ENCODE data around the gene WDR76. TPM values are rescaled to one million over a fixed set of nuclear protein-coding genes. Genes with fewer than 3 reads are reported as not detected.
"Not testable (repeated sequence)": the region's sequence is repeated elsewhere in the genome, so short reads cannot be mapped to it uniquely, and the experiment has no call there.

Gene WDR76
- polyA plus RNA-seq, 4 donors: 1.1 to 5.1 (median 3.3) TPM

DNA sequence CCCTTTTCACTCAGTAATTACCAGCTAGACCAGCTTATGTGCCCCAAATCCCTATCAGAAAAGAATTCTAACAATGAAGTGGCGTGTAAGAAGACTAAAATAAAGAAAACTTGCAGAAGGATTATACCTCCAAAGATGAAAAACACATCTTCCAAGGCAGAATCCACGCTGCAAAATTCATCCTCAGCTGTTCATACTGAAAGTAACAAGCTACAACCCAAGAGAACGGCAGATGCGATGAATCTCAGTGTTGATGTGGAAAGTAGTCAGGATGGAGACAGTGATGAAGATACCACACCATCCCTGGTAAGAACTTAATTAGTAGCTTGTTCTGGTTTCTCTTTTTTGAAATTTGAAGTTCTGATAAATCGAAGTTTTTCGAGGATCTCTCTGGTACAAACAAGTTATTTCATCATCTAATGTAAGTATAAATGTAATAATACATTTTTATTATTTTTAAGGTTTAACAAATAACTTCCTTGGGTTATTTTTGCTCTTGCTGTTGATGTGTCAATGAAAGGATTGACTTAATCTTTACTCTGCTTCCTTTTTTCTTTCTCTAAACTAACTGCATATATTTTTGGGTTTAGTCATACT lies 1.4 kb downstream of the WDR76 start:
- H3K4me3 ChIP-seq (ENCODE audit: low read depth in 1 of 3, low read length in 3 of 3): no peak overlapping the region
- no peak for DNase-seq
- peak overlapping the region in 1 of 3 donors; percentile 7 for H3K27ac ChIP-seq (ENCODE audit: low read depth in 1 of 3, low read length in 2 of 3)

DNA sequence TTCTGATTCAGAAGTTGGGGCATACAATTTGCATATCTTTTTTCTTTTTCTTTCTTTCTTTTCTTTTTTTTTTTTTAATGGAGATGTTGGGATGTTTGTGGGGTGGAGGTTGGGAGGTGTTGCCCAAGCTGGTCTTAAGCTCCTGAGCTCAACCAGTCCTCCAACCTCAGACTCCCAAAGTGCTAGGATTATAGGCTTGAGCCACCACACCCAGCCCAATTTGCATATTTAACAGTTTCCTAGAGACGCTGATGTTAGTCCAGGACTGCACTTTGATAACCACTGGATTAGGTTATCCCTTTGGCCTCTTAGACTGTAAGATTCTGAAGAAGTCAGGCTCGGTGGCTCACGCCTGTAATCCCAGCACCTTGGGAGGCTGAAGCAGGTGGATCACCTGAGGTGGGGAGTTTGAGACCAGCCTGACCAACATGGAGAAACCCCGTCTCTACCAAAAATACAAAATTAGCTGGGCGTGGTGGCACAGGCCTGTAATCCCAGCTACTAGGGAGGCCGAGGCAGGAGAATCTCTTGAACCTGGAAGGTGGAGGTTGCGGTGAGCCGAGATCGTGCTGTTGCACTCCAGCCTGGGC lies 3.2 kb downstream of the WDR76 start:
- H3K4me1 ChIP-seq (ENCODE audit: control insufficient read depth in 3 of 3, insufficient read depth in 2 of 3, low read depth in 1 of 3, low read length in 2 of 3); H3K27ac ChIP-seq (ENCODE audit: low read depth in 1 of 3, low read length in 2 of 3); H3K9me3 ChIP-seq (ENCODE audit: control insufficient read depth in 2 of 2, insufficient read depth in 1 of 2, low read depth in 1 of 2, low read length in 1 of 2); FAIRE-seq; H3K27me3 ChIP-seq (ENCODE audit: control insufficient read depth in 3 of 3, insufficient read depth in 3 of 3, low read length in 3 of 3); DNase-seq; H3K4me3 ChIP-seq (ENCODE audit: low read depth in 1 of 3, low read length in 3 of 3): not testable (repeated sequence)
- peaks cover 0 to 10% (median 3%) of the 10 kb centered on the region in 3 donors for H3K36me3 ChIP-seq (ENCODE audit: control insufficient read depth in 3 of 3, insufficient read depth in 2 of 3, low read depth in 1 of 3, low read length in 3 of 3)
- 81 to 90% (median 89%) methylated on average over 9 of the region's 9 CpGs for WGBS, 3 donors

More for the DNA sequence above, 1.4 kb downstream of the WDR76 start:
- Histone ChIP-seq H3K36me3 (ENCODE audit: control insufficient read depth in 3 of 3, insufficient read depth in 2 of 3, low read depth in 1 of 3, low read length in 3 of 3) (peaks cover 0 to 5% (median 2%) of the 10 kb centered on the region in 3 donors), H3K4me1 (ENCODE audit: control insufficient read depth in 3 of 3, insufficient read depth in 2 of 3, low read depth in 1 of 3, low read length in 2 of 3) (peaks cover 0 to 9% (median 4%) of the 10 kb centered on the region in 3 donors), H3K27me3 (ENCODE audit: control insufficient read depth in 3 of 3, insufficient read depth in 3 of 3, low read length in 3 of 3) (no peaks in the 10 kb centered on the region), H3K9me3 (ENCODE audit: control insufficient read depth in 2 of 2, insufficient read depth in 1 of 2, low read depth in 1 of 2, low read length in 1 of 2) (no peaks in the 10 kb centered on the region)
- no peak for FAIRE-seq
- WGBS, 3 donors: 43 to 47% (median 47%) methylated on average over 6 of the region's 6 CpGs

DNA sequence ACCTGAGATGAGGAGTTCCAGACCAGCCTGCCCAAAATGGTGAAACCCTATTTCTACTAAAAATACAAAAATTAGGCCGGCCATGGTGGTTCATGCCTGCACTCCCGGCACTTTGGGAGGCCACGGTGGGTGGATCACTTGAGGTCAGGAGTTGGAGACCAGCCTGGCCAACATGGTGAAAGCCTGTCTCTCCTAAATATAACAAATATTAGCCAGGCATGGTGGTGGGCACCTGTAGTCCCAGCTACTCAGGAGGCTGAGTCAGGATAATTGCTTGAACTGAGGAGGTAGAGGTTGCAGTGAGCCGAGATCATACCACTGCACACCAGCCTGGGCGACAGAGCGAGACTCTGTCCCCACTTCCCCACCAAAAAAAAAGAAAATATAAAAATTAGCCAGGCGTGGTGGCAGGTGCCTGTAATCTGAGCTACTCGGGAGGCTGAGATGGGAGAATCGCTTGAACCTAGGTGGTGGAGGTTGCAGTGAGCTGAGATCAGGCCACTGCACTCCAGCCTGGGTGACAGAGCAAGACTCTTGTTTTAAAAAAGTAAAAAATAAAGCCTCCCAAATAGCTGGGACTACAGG lies 4.0 kb downstream of the WDR76 start:
- H3K9me3 ChIP-seq (ENCODE audit: control insufficient read depth in 2 of 2, insufficient read depth in 1 of 2, low read depth in 1 of 2, low read length in 1 of 2); H3K4me1 ChIP-seq (ENCODE audit: control insufficient read depth in 3 of 3, insufficient read depth in 2 of 3, low read depth in 1 of 3, low read length in 2 of 3); DNase-seq; H3K4me3 ChIP-seq (ENCODE audit: low read depth in 1 of 3, low read length in 3 of 3); FAIRE-seq; H3K27ac ChIP-seq (ENCODE audit: low read depth in 1 of 3, low read length in 2 of 3); H3K27me3 ChIP-seq (ENCODE audit: control insufficient read depth in 3 of 3, insufficient read depth in 3 of 3, low read length in 3 of 3): not testable (repeated sequence)
- peaks cover 0 to 13% (median 7%) of the 10 kb centered on the region in 3 donors for H3K36me3 ChIP-seq (ENCODE audit: control insufficient read depth in 3 of 3, insufficient read depth in 2 of 3, low read depth in 1 of 3, low read length in 3 of 3)
- 94 to 96% (median 95%) methylated on average over 9 of the region's 9 CpGs for WGBS, 3 donors

GRCh38 chr15:43831519-43832052 lies 4.8 kb downstream of the WDR76 start:
- peaks cover 0 to 14% (median 7%) of the 10 kb centered on the region in 3 donors for H3K36me3 ChIP-seq (ENCODE audit: control insufficient read depth in 3 of 3, insufficient read depth in 2 of 3, low read depth in 1 of 3, low read length in 3 of 3)
- H3K4me3 ChIP-seq (ENCODE audit: low read depth in 1 of 3, low read length in 3 of 3); DNase-seq; FAIRE-seq; H3K27me3 ChIP-seq (ENCODE audit: control insufficient read depth in 3 of 3, insufficient read depth in 3 of 3, low read length in 3 of 3); H3K4me1 ChIP-seq (ENCODE audit: control insufficient read depth in 3 of 3, insufficient read depth in 2 of 3, low read depth in 1 of 3, low read length in 2 of 3); H3K9me3 ChIP-seq (ENCODE audit: control insufficient read depth in 2 of 2, insufficient read depth in 1 of 2, low read depth in 1 of 2, low read length in 1 of 2); H3K27ac ChIP-seq (ENCODE audit: low read depth in 1 of 3, low read length in 2 of 3): not testable (repeated sequence)
- WGBS, 3 donors: 92 to 94% (median 93%) methylated on average over 14 of the region's 14 CpGs

GRCh38 chr15:43832485-43832884 lies 5.7 kb downstream of the WDR76 start:
- FAIRE-seq; H3K27ac ChIP-seq (ENCODE audit: low read depth in 1 of 3, low read length in 2 of 3): not testable (repeated sequence)

GRCh38 chr15:43845421-43845820 lies 18.6 kb downstream of the WDR76 start:
- H3K36me3 ChIP-seq (ENCODE audit: control insufficient read depth in 3 of 3, insufficient read depth in 2 of 3, low read depth in 1 of 3, low read length in 3 of 3): peaks cover 0 to 15% (median 2%) of the 10 kb centered on the region in 3 donors
- no peak for FAIRE-seq

More at GRCh38 chr15:43832485-43832884, 5.7 kb downstream of the WDR76 start:
- not testable (repeated sequence) for H3K9me3 ChIP-seq (ENCODE audit: control insufficient read depth in 2 of 2, insufficient read depth in 1 of 2, low read depth in 1 of 2, low read length in 1 of 2); DNase-seq; H3K4me3 ChIP-seq (ENCODE audit: low read depth in 1 of 3, low read length in 3 of 3); H3K4me1 ChIP-seq (ENCODE audit: control insufficient read depth in 3 of 3, insufficient read depth in 2 of 3, low read depth in 1 of 3, low read length in 2 of 3); H3K27me3 ChIP-seq (ENCODE audit: control insufficient read depth in 3 of 3, insufficient read depth in 3 of 3, low read length in 3 of 3)
- 88 to 96% (median 91%) methylated on average over 5 to 6 of the region's 6 CpGs for WGBS, 3 donors
- H3K36me3 ChIP-seq (ENCODE audit: control insufficient read depth in 3 of 3, insufficient read depth in 2 of 3, low read depth in 1 of 3, low read length in 3 of 3): peaks cover 0 to 14% (median 7%) of the 10 kb centered on the region in 3 donors

DNA sequence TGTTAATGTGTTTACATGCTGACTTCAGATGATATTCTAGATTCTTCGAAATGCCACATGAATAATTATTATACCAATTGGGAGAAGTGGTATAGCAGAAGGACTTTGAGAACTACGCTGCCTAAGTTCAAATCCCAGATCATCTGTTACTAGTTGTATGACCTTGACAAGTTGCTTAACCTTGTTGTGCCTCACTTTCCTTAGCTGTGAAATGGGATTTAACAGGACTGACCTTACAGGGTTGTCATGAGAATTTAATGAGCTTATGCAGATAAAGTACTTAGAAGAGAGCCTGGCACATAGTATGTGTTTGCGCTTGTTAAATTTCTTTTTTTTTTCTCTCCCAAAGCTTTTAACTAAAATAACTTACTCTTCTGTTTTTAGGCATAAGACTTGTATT lies 24.4 kb downstream of the WDR76 start:
- 96 to 99% (median 99%) methylated on average over 3 of the region's 3 CpGs for WGBS, 3 donors
- Histone ChIP-seq H3K4me3 (ENCODE audit: low read depth in 1 of 3, low read length in 3 of 3) (no peak overlapping the region), H3K4me1 (ENCODE audit: control insufficient read depth in 3 of 3, insufficient read depth in 2 of 3, low read depth in 1 of 3, low read length in 2 of 3) (no peaks in the 10 kb centered on the region), H3K9me3 (ENCODE audit: control insufficient read depth in 2 of 2, insufficient read depth in 1 of 2, low read depth in 1 of 2, low read length in 1 of 2) (no peaks in the 10 kb centered on the region), H3K27me3 (ENCODE audit: control insufficient read depth in 3 of 3, insufficient read depth in 3 of 3, low read length in 3 of 3) (no peaks in the 10 kb centered on the region), H3K36me3 (ENCODE audit: control insufficient read depth in 3 of 3, insufficient read depth in 2 of 3, low read depth in 1 of 3, low read length in 3 of 3) (peaks cover 0 to 17% (median 0%) of the 10 kb centered on the region in 3 donors), H3K27ac (ENCODE audit: low read depth in 1 of 3, low read length in 2 of 3) (no peak overlapping the region)
- FAIRE-seq (no peak), DNase-seq (no peak)

More at GRCh38 chr15:43845421-43845820, 18.6 kb downstream of the WDR76 start:
- Histone ChIP-seq H3K4me3 (ENCODE audit: low read depth in 1 of 3, low read length in 3 of 3) (no peak overlapping the region), H3K27ac (ENCODE audit: low read depth in 1 of 3, low read length in 2 of 3) (no peak overlapping the region), H3K4me1 (ENCODE audit: control insufficient read depth in 3 of 3, insufficient read depth in 2 of 3, low read depth in 1 of 3, low read length in 2 of 3) (no peaks in the 10 kb centered on the region), H3K27me3 (ENCODE audit: control insufficient read depth in 3 of 3, insufficient read depth in 3 of 3, low read length in 3 of 3) (no peaks in the 10 kb centered on the region), H3K9me3 (ENCODE audit: control insufficient read depth in 2 of 2, insufficient read depth in 1 of 2, low read depth in 1 of 2, low read length in 1 of 2) (no peaks in the 10 kb centered on the region)
- DNase-seq: no peak

GRCh38 chr15:43852607-43853006 lies 25.8 kb downstream of the WDR76 start:
- H3K4me3 ChIP-seq (ENCODE audit: low read depth in 1 of 3, low read length in 3 of 3): no peak overlapping the region
- H3K4me1 ChIP-seq (ENCODE audit: control insufficient read depth in 3 of 3, insufficient read depth in 2 of 3, low read depth in 1 of 3, low read length in 2 of 3): no peaks in the 10 kb centered on the region
- H3K27ac ChIP-seq (ENCODE audit: low read depth in 1 of 3, low read length in 2 of 3): no peak overlapping the region
- H3K9me3 ChIP-seq (ENCODE audit: control insufficient read depth in 2 of 2, insufficient read depth in 1 of 2, low read depth in 1 of 2, low read length in 1 of 2): no peaks in the 10 kb centered on the region
- 98 to 99% (median 98%) methylated on average over 4 of the region's 4 CpGs for WGBS, 3 donors
- FAIRE-seq (no peak), DNase-seq (no peak)
- no peaks in the 10 kb centered on the region for H3K27me3 ChIP-seq (ENCODE audit: control insufficient read depth in 3 of 3, insufficient read depth in 3 of 3, low read length in 3 of 3)
- H3K36me3 ChIP-seq (ENCODE audit: control insufficient read depth in 3 of 3, insufficient read depth in 2 of 3, low read depth in 1 of 3, low read length in 3 of 3): peaks cover 0 to 13% (median 0%) of the 10 kb centered on the region in 3 donors

All from small intestine (tissue), 7 donors.